ENCODE measurements around the gene SPEN. TPM values are rescaled to one million over a fixed set of nuclear protein-coding genes. Genes with fewer than 3 reads are reported as not detected.
A peak's percentile ranks its signal among the peaks of the same experiment; 100 is the strongest.

The SPEN gene
- total and polyA plus RNA-seq, 9 of the 15 experiments (the other 6 are each of a cell fraction or from before 2014, with no cell fraction given) = 5.7 to 87.5 (median 27.2) TPM

GRCh38 chr1:15849775-15850324 lies 2.3 kb downstream of the SPEN start (continued):
- TF ChIP-seq MGA (IDR thresholded peaks at IDR 0.05) (peak; percentile 87), KLF16 (IDR thresholded peaks at IDR 0.05) (no peak), MTA2 (IDR thresholded peaks at IDR 0.05; ENCODE audit: low read depth) (no peak), MAFK (IDR thresholded peaks at IDR 0.05; ENCODE audit: low read length) (peak; percentile 78), EGR1 (conservative IDR thresholded peaks at IDR 0.05) (peak; percentile 82), MYC (IDR thresholded peaks at IDR 0.05; ENCODE audit: low read depth, low read length) (peak; percentile 90), MYC (CRISPR knock-in tag; IDR thresholded peaks at IDR 0.05; ENCODE audit: borderline replicate concordance, low read depth) (0 out of 2 replicates have a peak, but pooled peaks have one; percentile 75), U2AF1 (optimal IDR thresholded peaks at IDR 0.05; ENCODE audit: low read depth, low read length) (no peak), SPI1 (IDR thresholded peaks at IDR 0.05; ENCODE audit: borderline replicate concordance, low read depth, low read length) (peak; percentile 64; the same call in 1 of the 2 replicates), TRIM25 (IDR thresholded peaks at IDR 0.05; ENCODE audit: borderline replicate concordance) (no peak), DMBX1 (CRISPR knock-in tag; IDR thresholded peaks at IDR 0.05; ENCODE audit: borderline replicate concordance) (no peak), NR1H2 (CRISPR knock-in tag; IDR thresholded peaks at IDR 0.05) (no peak), RBM17 (IDR thresholded peaks at IDR 0.05; ENCODE audit: borderline replicate concordance, low read depth, low read length) (no peak), ZNF780A (CRISPR knock-in tag; IDR thresholded peaks at IDR 0.05) (no peak), NONO (IDR thresholded peaks at IDR 0.05; ENCODE audit: low read depth in 2 of 2, low read length in 1 of 2) (peak in 1 of 2 experiments; percentile 50; a peak in 1 of 4 replicates), MTF1 (CRISPR knock-in tag; IDR thresholded peaks at IDR 0.05; ENCODE audit: borderline replicate concordance) (no peak)

Measured in K562 (cell line).